ENCODE measurements around the gene IFT27. TPM values are rescaled to one million over a fixed set of nuclear protein-coding genes. Genes with fewer than 3 reads are reported as not detected.

IFT27 gene
- total RNA-seq, 1 experiment from 2014 or later, result 74.2 TPM

GRCh38 chr22:36722055-36722454 lies 53.9 kb downstream of the IFT27 start:
- DNase-seq, result no peak
- BruUV-seq (replicated peaks), result no TSS peak
- intact Hi-C loops (cut with micrococcal nuclease; ENCODE audit: unreplicated experiment), result no loop called here

GRCh38 chr22:36715647-36716046 lies 60.3 kb downstream of the IFT27 start:
- TF ChIP-seq CTCF (conservative IDR thresholded peaks at IDR 0.05), result no peak
- no peak for TF ChIP-seq EZH2 (IDR thresholded peaks at IDR 0.05; ENCODE audit: low read depth)
- Histone ChIP-seq H3K9me3 (ENCODE audit: insufficient read depth, low read depth) (no peaks in the 10 kb centered on the region), H3F3A (ENCODE audit: insufficient read depth, low read depth) (no peaks in the 10 kb centered on the region), H3K4me2 (no peak overlapping the region), H3K79me2 (ENCODE audit: low read depth) (no peaks in the 10 kb centered on the region), H3K9me2 (ENCODE audit: insufficient read depth) (no peaks in the 10 kb centered on the region), H3K27me3 (ENCODE audit: insufficient read depth, low read depth) (peaks cover 95% of the 10 kb centered on the region), H3K4me1 (replicated peaks; ENCODE audit: insufficient read depth) (no peaks in the 10 kb centered on the region), H4K20me1 (ENCODE audit: insufficient read depth) (no peaks in the 10 kb centered on the region), H2AFZ (no peak overlapping the region), H3K36me3 (ENCODE audit: low read depth) (no peaks in the 10 kb centered on the region), H3K27ac (no peak overlapping the region), H3K4me3 (no peak overlapping the region)
- CTCF ChIA-PET, result no interaction called here
- POLR2A ChIA-PET (ENCODE audit: unreplicated experiment), result interaction anchor here (0.6 kb wide), 1 partner anchor 9 kb away, joined by 3 read pairs; no protein-coding TSS in a partner anchor
- DNase-seq, result no peak
- intact Hi-C loops (cut with micrococcal nuclease; ENCODE audit: unreplicated experiment), result loop anchor here (10.0 kb wide), 1 partner anchor 71 kb away; no protein-coding TSS in a partner anchor
- BruUV-seq (replicated peaks), result no TSS peak

More at GRCh38 chr22:36722055-36722454, 53.9 kb downstream of the IFT27 start:
- Histone ChIP-seq H3K27me3 (ENCODE audit: insufficient read depth, low read depth) (peaks cover 100% of the 10 kb centered on the region), H3F3A (ENCODE audit: insufficient read depth, low read depth) (no peaks in the 10 kb centered on the region), H3K4me2 (no peak overlapping the region), H4K20me1 (ENCODE audit: insufficient read depth) (no peaks in the 10 kb centered on the region), H3K36me3 (ENCODE audit: low read depth) (no peaks in the 10 kb centered on the region), H3K4me1 (replicated peaks; ENCODE audit: insufficient read depth) (no peaks in the 10 kb centered on the region), H3K79me2 (ENCODE audit: low read depth) (no peaks in the 10 kb centered on the region), H3K9me3 (ENCODE audit: insufficient read depth, low read depth) (no peaks in the 10 kb centered on the region), H2AFZ (no peak overlapping the region), H3K4me3 (no peak overlapping the region), H3K9me2 (ENCODE audit: insufficient read depth) (no peaks in the 10 kb centered on the region), H3K27ac (no peak overlapping the region)
- TF ChIP-seq EZH2 (IDR thresholded peaks at IDR 0.05; ENCODE audit: low read depth) (no peak), CTCF (conservative IDR thresholded peaks at IDR 0.05) (no peak)
- ChIA-PET POLR2A (ENCODE audit: unreplicated experiment) (no interaction called here), CTCF (no interaction called here)

- Histone ChIP-seq H3K27me3 (ENCODE audit: insufficient read depth, low read depth) (peaks cover 93% of the 10 kb centered on the region), H3K9me2 (ENCODE audit: insufficient read depth) (no peaks in the 10 kb centered on the region), H3K36me3 (ENCODE audit: low read depth) (no peaks in the 10 kb centered on the region), H3K4me1 (replicated peaks; ENCODE audit: insufficient read depth) (no peaks in the 10 kb centered on the region), H3K4me2 (no peak overlapping the region), H3K79me2 (ENCODE audit: low read depth) (no peaks in the 10 kb centered on the region), H3F3A (ENCODE audit: insufficient read depth, low read depth) (no peaks in the 10 kb centered on the region), H4K20me1 (ENCODE audit: insufficient read depth) (no peaks in the 10 kb centered on the region), H3K4me3 (no peak overlapping the region), H3K9me3 (ENCODE audit: insufficient read depth, low read depth) (no peaks in the 10 kb centered on the region), H3K27ac (no peak overlapping the region), H2AFZ (no peak overlapping the region)
- intact Hi-C loops (cut with micrococcal nuclease; ENCODE audit: unreplicated experiment), result loop anchor here (10.0 kb wide), 1 partner anchor 69 kb away; no protein-coding TSS in a partner anchor
- BruUV-seq (replicated peaks), result no TSS peak
- CTCF ChIA-PET, result interaction anchor here (0.6 kb wide), 1 partner anchor 237 kb away, joined by 3 read pairs; no protein-coding TSS in a partner anchor
- POLR2A ChIA-PET (ENCODE audit: unreplicated experiment), result no interaction called here
- DNase-seq, result no peak
- TF ChIP-seq EZH2 (IDR thresholded peaks at IDR 0.05; ENCODE audit: low read depth) (no peak), CTCF (conservative IDR thresholded peaks at IDR 0.05) (no peak)
Observed at GRCh38 chr22:36714110-36714509, 61.8 kb downstream of the IFT27 start.
